ENCODE results near the gene ITPA. TPM values are rescaled to one million over a fixed set of nuclear protein-coding genes. Genes with fewer than 3 reads are reported as not detected.

ITPA gene
- total RNA-seq, 1 donor from 2014 or later = 62.3 TPM

DNA sequence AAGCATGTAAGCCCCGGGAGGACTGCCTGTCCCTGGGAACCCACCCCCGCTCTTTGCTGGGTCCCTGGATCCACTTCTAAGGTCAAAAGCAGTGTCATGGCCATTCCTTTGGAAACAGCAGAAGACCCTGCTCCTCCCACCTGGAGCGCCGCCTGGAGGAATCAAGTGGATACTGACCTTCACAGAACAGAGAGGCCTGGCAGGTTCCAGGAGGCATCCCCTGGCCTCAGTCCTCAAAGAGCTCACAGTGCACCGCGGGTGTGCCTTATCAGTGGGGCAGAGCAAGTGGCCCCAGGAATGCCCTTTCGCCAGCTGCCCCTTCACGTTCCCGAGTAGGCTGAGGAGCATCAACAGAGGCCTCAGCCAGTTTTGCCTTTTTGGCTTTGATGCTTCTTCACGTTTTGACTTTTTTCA, 40.8 kb downstream of the ITPA start:
- DNase-seq (ENCODE audit: low spot score, unreplicated experiment) = no peak
- H3K36me3 Mint-ChIP-seq (ENCODE audit: insufficient read depth) = peaks cover 18% of the 10 kb centered on the region
- no peak overlapping the region for H3K27ac Mint-ChIP-seq
- H3K4me1 Mint-ChIP-seq (ENCODE audit: low read depth) = no peaks in the 10 kb centered on the region
- peak; percentile 58 for TF ChIP-seq CTCF (IDR thresholded peaks at IDR 0.05; ENCODE audit: unreplicated experiment)
- no peak overlapping the region for H3K4me3 Mint-ChIP-seq (ENCODE audit: low read depth)
- H3K9me3 Mint-ChIP-seq (ENCODE audit: low read depth) = no peaks in the 10 kb centered on the region
- peaks cover 37% of the 10 kb centered on the region for H3K27me3 Mint-ChIP-seq

DNA sequence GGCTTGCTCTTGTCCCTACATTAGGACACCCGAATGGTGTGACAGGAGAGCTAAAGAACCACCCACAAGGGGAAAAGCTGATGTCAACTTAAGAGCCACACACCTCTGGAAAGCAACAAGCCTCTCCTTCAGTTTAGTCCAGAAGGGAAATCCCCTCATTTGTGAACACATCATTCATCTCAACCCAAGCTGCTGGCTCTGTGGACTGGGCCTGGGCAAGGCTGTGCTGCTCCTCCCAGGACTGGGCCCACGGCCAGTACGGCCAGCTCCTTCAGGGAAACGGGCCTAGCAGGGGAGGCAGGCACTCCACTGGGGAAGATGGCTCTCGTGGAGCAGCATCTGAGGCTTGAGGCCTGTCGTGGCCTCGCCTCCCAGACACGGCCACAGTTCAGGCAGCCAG, 42.5 kb downstream of the ITPA start:
- no peaks in the 10 kb centered on the region for H3K4me1 Mint-ChIP-seq (ENCODE audit: low read depth)
- DNase-seq (ENCODE audit: low spot score, unreplicated experiment) = no peak
- TF ChIP-seq CTCF (IDR thresholded peaks at IDR 0.05; ENCODE audit: unreplicated experiment) = no peak
- H3K27ac Mint-ChIP-seq = no peak overlapping the region
- peaks cover 20% of the 10 kb centered on the region for H3K36me3 Mint-ChIP-seq (ENCODE audit: insufficient read depth)
- peaks cover 32% of the 10 kb centered on the region for H3K27me3 Mint-ChIP-seq
- H3K9me3 Mint-ChIP-seq (ENCODE audit: low read depth) = no peaks in the 10 kb centered on the region
- H3K4me3 Mint-ChIP-seq (ENCODE audit: low read depth) = no peak overlapping the region

GRCh38 chr20:3255728-3256127, 46.4 kb downstream of the ITPA start:
- TF ChIP-seq CTCF (IDR thresholded peaks at IDR 0.05; ENCODE audit: unreplicated experiment) = no peak
- Mint-ChIP-seq H3K27me3 (peaks cover 3% of the 10 kb centered on the region), H3K4me1 (ENCODE audit: low read depth) (no peaks in the 10 kb centered on the region), H3K4me3 (ENCODE audit: low read depth) (no peak overlapping the region), H3K9me3 (ENCODE audit: low read depth) (no peaks in the 10 kb centered on the region), H3K36me3 (ENCODE audit: insufficient read depth) (peaks cover 21% of the 10 kb centered on the region), H3K27ac (no peak overlapping the region)
- DNase-seq (ENCODE audit: low spot score, unreplicated experiment) = no peak

DNA sequence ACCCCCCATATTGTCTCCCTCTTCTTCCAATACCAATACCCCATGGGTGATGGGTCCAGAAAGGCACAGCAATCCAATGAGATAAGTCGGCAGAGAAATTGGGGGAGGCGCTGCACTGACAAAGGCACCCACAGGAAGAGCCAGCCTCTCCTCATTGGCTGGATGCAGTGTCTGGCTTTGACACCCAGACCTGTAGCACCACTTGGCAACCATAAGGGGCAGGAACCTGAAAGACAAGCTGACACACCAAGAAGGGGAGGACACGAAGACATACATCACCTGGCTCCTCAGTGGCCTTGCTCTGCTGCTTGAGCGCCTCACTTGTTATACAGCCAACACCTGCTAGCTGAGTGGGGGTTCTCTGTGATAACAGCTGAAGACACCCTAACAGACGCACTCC, 49.1 kb downstream of the ITPA start:
- Mint-ChIP-seq H3K36me3 (ENCODE audit: insufficient read depth) (peaks cover 27% of the 10 kb centered on the region), H3K27me3 (no peaks in the 10 kb centered on the region), H3K9me3 (ENCODE audit: low read depth) (no peaks in the 10 kb centered on the region), H3K4me1 (ENCODE audit: low read depth) (no peaks in the 10 kb centered on the region), H3K27ac (no peak overlapping the region), H3K4me3 (ENCODE audit: low read depth) (no peak overlapping the region)
- no peak for TF ChIP-seq CTCF (IDR thresholded peaks at IDR 0.05; ENCODE audit: unreplicated experiment)
- DNase-seq (ENCODE audit: low spot score, unreplicated experiment) = no peak

- no peak for DNase-seq (ENCODE audit: low spot score, unreplicated experiment)
- no peak overlapping the region for H3K27ac Mint-ChIP-seq
- TF ChIP-seq CTCF (IDR thresholded peaks at IDR 0.05; ENCODE audit: unreplicated experiment) = no peak
- H3K27me3 Mint-ChIP-seq = no peaks in the 10 kb centered on the region
- no peak overlapping the region for H3K4me3 Mint-ChIP-seq (ENCODE audit: low read depth)
- H3K9me3 Mint-ChIP-seq (ENCODE audit: low read depth) = no peaks in the 10 kb centered on the region
- no peaks in the 10 kb centered on the region for H3K4me1 Mint-ChIP-seq (ENCODE audit: low read depth)
- H3K36me3 Mint-ChIP-seq (ENCODE audit: insufficient read depth) = peaks cover 33% of the 10 kb centered on the region
These were observed 53.3 kb downstream of the ITPA start for GRCh38 chr20:3262566-3262965.

All from progenitor cell of endocrine pancreas (in vitro differentiated cells).